ENCODE results near the gene MOB3A. TPM values are rescaled to one million over a fixed set of nuclear protein-coding genes. Genes with fewer than 3 reads are reported as not detected.

The MOB3A gene
- total RNA-seq, 1 donor from 2014 or later = 66.0 TPM

GRCh38 chr19:2046046-2046907 is 49.8 kb downstream of the MOB3A start:
- Mint-ChIP-seq H3K9me3 (ENCODE audit: unreplicated experiment) (peaks cover 2% of the 10 kb centered on the region), H3K4me3 (ENCODE audit: unreplicated experiment) (no peak overlapping the region), H3K27me3 (ENCODE audit: unreplicated experiment) (peaks cover 3% of the 10 kb centered on the region), H3K36me3 (ENCODE audit: unreplicated experiment) (no peaks in the 10 kb centered on the region), H3K27ac (ENCODE audit: unreplicated experiment) (no peak overlapping the region), H3K4me1 (ENCODE audit: low read depth, unreplicated experiment) (peaks cover 3% of the 10 kb centered on the region)
- no peak for DNase-seq
- TF ChIP-seq, protein P1, sequence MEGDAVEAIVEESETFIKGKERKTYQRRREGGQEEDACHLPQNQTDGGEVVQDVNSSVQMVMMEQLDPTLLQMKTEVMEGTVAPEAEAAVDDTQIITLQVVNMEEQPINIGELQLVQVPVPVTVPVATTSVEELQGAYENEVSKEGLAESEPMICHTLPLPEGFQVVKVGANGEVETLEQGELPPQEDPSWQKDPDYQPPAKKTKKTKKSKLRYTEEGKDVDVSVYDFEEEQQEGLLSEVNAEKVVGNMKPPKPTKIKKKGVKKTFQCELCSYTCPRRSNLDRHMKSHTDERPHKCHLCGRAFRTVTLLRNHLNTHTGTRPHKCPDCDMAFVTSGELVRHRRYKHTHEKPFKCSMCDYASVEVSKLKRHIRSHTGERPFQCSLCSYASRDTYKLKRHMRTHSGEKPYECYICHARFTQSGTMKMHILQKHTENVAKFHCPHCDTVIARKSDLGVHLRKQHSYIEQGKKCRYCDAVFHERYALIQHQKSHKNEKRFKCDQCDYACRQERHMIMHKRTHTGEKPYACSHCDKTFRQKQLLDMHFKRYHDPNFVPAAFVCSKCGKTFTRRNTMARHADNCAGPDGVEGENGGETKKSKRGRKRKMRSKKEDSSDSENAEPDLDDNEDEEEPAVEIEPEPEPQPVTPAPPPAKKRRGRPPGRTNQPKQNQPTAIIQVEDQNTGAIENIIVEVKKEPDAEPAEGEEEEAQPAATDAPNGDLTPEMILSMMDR (IDR thresholded peaks at IDR 0.05; ENCODE audit: partially characterized antibody, unreplicated experiment) = no peak

GRCh38 chr19:2045501-2046045 is 50.6 kb downstream of the MOB3A start:
- Mint-ChIP-seq H3K4me1 (ENCODE audit: low read depth, unreplicated experiment) (peaks cover 5% of the 10 kb centered on the region), H3K36me3 (ENCODE audit: unreplicated experiment) (no peaks in the 10 kb centered on the region), H3K4me3 (ENCODE audit: unreplicated experiment) (no peak overlapping the region), H3K9me3 (ENCODE audit: unreplicated experiment) (peaks cover 2% of the 10 kb centered on the region), H3K27me3 (ENCODE audit: unreplicated experiment) (peaks cover 3% of the 10 kb centered on the region), H3K27ac (ENCODE audit: unreplicated experiment) (no peak overlapping the region)
- TF ChIP-seq, protein P1 (IDR thresholded peaks at IDR 0.05; ENCODE audit: partially characterized antibody, unreplicated experiment) = no peak
- DNase-seq = no peak

- TF ChIP-seq, protein P1 (IDR thresholded peaks at IDR 0.05; ENCODE audit: partially characterized antibody, unreplicated experiment) = no peak
- Mint-ChIP-seq H3K36me3 (ENCODE audit: unreplicated experiment) (no peaks in the 10 kb centered on the region), H3K9me3 (ENCODE audit: unreplicated experiment) (peaks cover 2% of the 10 kb centered on the region), H3K27ac (ENCODE audit: unreplicated experiment) (no peak overlapping the region), H3K4me1 (ENCODE audit: low read depth, unreplicated experiment) (peaks cover 5% of the 10 kb centered on the region), H3K4me3 (ENCODE audit: unreplicated experiment) (no peak overlapping the region), H3K27me3 (ENCODE audit: unreplicated experiment) (peaks cover 3% of the 10 kb centered on the region)
- DNase-seq = no peak
These were observed 51.2 kb downstream of the MOB3A start for GRCh38 chr19:2044709-2045500.

DNA sequence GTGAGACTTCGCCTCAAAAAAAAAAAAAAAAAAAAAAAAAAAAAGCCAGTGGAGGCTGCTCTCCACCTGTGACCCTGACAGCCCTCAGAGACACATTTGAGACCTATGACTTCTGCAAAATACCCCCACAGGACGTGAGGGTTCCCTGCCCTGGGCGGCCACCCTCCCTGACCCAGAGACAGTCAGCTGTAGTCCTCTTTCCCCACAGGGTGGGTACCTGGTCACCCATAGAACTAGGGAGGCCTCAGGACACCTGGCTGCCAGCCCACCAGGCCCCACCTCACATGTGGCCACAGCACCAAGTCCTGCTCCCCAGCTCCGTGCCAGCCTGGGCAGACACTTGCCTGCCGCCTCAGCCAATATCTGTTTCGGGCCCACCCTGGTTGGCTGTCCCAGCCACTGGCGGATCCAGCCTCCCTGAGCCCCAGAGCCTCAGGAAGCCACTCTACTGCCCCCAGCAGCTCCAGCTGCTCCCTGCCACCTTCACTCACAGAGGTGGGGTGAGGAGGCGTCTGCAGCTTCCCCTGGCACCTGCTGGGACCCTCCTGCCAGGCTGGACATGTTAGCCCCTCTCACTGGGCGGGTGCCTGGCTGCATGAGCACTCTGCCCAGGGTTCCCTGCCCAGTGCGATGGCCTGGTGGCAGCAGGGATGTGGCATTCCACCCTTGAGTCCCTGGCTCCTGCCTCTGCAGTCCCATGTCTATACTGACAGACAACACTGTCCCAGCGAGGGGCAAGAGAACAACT is 52.0 kb downstream of the MOB3A start:
- TF ChIP-seq, protein P1 (IDR thresholded peaks at IDR 0.05; ENCODE audit: partially characterized antibody, unreplicated experiment) = no peak
- no peak overlapping the region for H3K27ac Mint-ChIP-seq (ENCODE audit: unreplicated experiment)
- peaks cover 2% of the 10 kb centered on the region for H3K9me3 Mint-ChIP-seq (ENCODE audit: unreplicated experiment)
- no peaks in the 10 kb centered on the region for H3K36me3 Mint-ChIP-seq (ENCODE audit: unreplicated experiment)
- DNase-seq = peak; percentile 19
- peaks cover 3% of the 10 kb centered on the region for H3K27me3 Mint-ChIP-seq (ENCODE audit: unreplicated experiment)
- H3K4me1 Mint-ChIP-seq (ENCODE audit: low read depth, unreplicated experiment) = peaks cover 3% of the 10 kb centered on the region
- no peak overlapping the region for H3K4me3 Mint-ChIP-seq (ENCODE audit: unreplicated experiment)
